GM21723 (cell line): ENCODE results near the gene FOXL3.
"Not testable (repeated sequence)": the region's sequence is repeated elsewhere in the genome, so short reads cannot be mapped to it uniquely, and the experiment has no call there.

Source experiments
- ATAC-seq: cut with Tn5 transposase; IDR thresholded peaks from one replicate; pipeline ENCODE4 v1.9.1; 2021; ENCODE audit warnings: mild to moderate bottlenecking, moderate library complexity; ENCODE audit not compliant: unreplicated experiment

FOXL3 gene

DNA sequence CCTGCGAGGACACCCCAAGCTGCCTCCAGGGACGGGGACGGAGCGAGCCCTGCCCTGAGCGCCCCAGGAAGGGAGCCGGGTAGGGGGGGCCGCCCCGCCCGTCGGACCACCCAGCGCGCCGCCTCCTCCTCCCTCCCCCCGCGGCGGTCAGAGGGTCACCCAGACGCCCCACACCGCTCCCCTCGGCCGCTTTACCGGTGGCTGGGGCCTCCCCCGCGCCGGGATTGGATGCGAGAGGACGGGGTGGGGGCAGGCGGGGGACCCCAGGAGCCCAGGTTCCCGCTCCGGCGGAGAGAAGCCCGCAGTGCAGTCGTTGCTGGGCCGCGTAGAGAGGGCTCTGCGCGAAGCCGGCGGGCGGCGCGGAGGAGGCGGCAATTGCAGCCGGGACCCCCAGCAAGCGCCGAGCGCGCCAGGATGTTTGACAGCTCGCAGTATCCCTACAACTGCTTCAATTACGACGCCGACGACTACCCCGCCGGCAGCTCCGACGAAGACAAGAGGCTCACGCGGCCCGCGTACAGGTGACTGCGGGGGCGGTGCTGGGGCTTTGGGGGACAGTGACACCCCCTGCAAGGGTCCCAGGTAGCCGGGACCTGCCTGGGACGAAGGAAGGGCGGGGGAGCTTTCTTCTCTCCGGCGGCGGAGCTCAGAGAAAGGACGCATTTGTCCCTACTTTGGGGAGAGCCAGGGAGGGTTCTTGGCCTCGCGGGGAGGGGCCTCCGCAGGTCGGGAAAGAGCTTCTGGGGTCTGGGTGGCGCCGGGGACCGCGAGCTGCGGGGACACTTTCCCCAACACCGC, at the start of gene FOXL3:
TSS of gene FOXL3 (plus strand) at position 415 of the 798 bp plus-strand sequence. CDS start at position 415, 0 bp downstream.
- no peak for ATAC-seq

DNA sequence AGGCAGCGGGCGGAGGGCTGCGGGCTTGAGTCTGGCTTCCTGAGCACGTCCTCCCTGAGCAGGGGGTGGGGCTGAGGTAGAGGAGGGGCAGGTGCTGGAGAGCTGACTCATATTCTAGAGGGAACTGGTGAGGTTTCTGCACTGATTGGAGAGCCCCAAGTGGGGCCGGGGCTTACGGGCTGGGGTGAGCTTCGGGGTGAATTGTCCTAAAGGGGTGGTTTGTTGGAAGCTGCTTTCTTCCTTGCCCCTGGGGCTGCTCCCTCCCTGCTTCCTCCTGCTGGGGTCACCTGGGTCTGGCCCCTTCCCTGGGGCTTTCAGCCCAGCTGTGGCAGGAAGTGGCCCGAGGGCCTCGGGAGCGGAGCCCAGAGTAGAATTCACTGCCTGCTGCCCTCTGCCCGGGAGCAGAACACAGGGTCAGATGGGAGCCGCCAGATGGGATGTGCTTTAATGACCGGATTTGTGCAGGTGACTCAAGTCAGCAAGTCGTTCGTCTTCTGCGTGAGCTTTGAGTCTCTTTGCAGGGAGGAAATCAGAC, 49.0 kb upstream of the FOXL3 start:
- no peak for ATAC-seq

DNA sequence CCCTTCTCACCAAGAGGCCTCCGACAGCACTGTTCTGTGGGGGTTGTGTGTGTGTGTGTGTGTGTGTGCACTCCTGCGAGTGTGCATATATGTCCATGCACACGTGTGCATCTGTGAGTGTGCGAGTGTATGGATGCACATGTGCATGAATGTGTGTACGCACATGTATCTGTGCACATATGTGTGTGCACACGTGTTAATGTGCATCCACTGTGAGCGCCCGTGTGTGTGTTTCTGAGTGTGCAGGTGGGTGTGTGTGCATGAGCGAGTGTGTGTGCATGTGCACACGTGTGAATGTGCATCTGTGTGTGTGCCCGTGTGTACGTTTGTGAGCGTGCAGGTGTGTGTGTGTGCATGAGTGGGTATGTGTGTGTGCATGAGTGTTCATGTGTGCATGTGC, 48.5 kb upstream of the FOXL3 start:
- ATAC-seq: no peak

DNA sequence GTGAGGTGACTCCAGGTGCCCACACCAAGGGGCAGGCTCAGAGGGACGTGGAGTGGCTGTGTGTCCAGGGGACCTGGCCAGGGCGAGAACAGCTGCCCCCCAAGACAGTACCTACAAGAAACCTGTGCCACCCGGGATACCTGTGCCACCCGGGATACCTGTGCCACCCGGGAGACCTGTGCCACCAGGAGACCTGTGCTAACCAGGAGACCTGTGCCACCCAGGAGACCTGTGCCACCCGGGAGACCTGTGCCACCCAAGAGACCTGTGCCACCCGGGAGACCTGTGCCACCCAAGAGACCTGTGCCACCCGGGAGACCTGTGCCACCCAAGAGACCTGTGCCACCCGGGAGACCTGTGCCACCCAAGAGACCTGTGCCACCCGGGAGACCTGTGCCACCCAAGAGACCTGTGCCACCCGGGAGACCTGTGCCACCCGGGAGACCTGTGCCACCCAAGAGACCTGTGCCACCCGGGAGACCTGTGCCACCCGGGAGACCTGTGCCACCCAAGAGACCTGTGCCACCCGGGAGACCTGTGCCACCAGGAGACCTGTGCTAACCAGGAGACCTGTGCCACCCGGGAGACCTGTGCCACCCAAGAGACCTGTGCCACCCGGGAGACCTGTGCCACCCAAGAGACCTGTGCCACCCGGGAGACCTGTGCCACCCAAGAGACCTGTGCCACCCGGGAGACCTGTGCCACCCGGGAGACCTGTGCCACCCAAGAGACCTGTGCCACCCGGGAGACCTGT, 47.0 kb upstream of the FOXL3 start:
- ATAC-seq: not testable (repeated sequence)

DNA sequence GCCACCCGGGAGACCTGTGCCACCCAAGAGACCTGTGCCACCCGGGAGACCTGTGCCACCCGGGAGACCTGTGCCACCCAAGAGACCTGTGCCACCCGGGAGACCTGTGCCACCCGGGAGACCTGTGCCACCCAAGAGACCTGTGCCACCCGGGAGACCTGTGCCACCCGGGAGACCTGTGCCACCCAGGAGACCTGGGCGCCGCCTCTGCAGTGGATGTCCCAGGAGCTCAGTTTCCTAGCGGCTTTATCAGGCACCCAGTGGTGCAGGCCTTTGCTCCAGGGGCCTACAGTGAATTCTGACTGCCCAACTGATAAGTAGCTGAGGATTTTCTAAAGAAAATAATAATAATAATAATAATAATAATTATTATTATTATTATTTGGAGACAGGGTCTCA, 46.4 kb upstream of the FOXL3 start:
- not testable (repeated sequence) for ATAC-seq

DNA sequence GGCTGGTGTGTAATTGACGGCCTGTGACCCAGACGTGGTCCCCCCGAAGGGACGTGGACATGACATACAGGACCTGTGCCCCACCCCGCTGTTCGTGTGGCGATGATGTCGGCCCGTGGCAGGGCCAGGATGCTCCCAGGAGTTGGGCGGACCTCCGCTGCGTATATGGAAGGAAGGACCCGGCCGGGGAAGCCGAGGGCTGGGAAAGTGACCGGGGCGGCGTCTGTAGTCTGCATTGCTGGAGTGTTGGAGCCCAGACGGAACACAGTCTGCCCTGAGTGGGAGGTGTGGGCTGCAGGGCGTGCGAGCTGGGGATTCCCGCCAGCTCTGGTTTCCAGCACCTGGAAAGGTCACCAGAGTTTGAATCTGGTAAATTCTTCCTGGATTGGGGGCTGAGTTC, 45.0 kb upstream of the FOXL3 start:
- ATAC-seq: no peak

DNA sequence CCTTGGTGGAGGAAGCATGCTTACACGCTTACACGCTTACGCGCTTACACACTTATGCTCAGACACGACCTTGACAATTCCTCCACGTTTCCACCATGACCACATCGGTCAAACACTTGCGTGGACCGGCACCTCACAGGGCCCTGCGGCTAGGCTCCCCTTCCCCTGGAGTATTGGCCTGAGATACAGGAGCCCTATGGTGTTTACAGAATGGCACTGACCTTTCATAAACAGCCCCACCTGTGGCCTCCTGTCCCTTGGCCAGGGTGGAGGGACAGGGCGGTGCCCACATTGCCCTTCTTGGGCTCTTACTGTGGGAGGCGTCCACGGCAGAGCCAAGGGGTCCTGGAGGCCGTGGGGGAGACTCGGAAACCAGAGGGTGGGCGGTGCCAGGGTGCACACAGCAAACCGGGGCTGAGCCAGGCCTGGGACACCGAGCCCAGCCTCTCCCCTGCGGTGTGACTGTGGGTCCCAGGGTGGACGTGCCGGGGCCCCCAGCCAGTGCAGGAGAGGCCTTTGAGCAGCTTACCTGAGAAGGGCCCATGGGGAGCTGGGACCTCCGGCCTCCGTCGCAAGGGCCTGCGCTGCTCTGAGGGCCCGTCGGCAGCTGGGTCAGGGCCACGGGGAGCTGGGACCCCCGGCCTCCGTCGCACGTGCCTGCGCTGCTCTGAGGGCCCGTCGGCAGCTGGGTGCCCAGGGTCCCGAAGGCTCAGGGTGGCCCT, 44.2 kb upstream of the FOXL3 start:
- no peak for ATAC-seq

DNA sequence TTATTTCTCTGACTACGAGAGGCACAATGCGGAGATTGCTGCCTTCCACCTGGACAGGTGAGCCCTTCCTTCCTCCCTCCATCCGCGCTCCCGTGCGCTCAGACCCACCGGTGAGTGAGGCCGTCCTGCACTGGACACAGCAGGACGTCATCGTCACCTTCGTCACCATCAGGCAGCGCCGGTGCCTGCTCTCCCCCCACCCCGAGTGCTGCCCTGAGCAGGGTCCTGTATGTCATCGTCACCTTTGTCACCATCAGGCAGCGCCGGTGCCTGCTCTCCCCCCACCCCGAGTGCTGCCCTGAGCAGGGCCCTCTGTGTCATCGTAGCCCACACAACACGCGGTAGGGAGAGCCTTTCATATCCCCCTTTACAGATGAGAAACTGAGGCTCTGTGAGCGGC, 43.5 kb upstream of the FOXL3 start:
- ATAC-seq: no peak

DNA sequence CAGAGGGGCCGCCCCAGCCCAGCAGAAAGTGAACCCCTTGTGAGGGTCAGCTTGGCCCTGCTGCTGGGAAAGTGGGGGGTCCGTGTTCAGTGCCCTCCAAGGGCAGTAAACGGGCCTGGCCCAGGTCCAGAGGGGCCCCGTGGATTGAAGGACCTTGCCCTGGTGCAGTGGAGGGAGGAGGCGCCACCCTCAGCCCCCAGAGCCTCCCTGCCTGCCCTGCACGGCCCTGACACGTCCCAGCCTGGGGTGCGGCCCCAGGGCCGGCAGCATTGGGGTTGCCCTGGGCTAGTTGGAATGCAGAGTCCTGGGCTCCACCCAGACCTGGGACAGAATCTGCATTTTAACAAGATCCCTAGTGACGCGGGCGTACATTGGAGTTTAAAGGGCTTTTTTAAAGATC, 42.8 kb upstream of the FOXL3 start:
- no peak for ATAC-seq

DNA sequence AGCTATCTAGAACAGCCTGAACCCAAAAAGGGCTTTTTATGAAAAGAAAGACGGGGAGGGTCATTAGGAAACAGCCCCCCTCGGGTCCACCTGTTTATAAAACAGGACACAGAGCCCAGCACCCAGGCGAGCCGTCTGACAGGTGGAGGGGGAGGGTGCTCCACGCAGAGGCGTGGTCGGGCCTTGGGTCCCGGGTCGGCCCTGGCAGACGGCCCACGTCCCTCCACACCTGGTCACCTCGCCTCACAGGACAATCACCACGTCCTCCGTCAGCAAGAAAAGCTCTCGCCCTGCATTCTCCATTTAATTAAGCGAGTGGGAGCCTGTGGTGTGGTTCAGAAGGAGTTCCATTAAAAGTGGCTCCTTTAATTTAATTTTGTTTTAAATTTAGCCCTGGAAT, 42.3 kb upstream of the FOXL3 start:
- ATAC-seq: no peak

DNA sequence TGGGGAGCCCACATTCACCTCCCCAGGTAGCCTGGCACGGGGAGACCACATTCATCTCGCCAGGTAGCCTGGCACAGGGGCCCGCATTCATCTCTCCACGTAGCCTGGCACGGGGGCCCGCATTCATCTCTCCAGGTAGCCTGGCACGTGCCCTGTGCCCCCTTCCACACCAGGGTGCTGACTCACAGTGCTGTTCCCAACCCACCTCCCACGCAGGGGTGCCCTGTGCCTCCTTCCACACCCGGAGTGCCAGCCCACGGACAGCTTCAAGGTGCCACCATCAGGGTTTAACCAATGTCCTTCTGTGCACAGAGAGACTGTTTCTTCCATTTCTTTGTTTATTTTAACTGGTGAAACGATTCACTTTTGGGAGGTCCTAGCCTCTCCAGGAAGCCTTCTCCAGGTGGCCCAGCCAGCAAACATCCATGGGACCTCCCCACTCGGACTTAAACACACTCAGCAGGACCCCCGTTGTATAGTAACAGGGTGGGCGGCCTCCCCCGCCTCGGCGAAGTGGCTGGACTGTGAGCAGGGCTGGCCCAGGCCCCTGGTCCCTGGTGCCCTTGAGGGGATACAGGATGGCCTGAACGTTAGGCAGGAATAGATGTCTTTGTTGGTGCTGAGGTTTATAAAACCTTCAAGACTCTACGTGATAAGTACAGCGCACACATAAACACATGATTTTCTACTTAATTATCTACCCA, 41.1 kb upstream of the FOXL3 start:
- ATAC-seq: no peak

DNA sequence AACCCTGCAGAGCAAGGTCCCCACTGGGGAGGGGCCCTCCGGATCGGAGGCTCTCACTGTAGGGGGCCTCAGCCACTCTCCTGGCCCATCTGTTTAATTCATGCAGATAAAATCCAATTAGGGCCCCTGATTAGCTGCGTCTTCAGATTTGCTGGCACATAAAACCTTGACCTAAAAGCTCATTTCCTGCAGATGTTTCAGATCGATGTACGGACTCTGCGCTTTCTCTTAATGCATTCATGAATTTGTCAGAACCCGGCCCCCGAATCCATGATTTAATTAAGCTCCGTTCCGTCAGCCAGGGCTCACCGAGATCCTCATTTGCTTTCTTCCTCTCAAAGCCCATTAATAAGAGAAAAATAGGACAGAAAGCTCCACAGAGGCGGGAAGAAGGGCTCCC, 40.0 kb upstream of the FOXL3 start:
- no peak for ATAC-seq

DNA sequence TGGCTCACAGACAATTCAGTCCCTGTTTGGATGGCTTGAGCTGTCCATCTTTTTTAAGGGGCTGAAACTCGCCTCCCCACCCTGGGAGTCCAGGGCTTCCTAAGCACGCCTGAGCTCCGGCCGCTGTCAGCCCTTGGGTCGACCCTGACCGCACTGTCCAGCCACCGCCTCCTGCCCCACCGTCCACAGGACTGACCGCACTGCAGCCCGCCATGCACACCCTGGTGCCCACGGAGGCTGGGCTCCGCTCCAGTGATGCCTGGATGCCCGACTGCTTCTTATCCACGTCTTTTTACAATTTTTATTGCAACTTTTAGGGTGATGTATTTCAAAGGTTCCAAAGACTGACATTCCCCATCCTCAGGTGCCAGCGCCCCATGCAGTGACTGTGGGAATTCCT, 39.4 kb upstream of the FOXL3 start:
- ATAC-seq: no peak

DNA sequence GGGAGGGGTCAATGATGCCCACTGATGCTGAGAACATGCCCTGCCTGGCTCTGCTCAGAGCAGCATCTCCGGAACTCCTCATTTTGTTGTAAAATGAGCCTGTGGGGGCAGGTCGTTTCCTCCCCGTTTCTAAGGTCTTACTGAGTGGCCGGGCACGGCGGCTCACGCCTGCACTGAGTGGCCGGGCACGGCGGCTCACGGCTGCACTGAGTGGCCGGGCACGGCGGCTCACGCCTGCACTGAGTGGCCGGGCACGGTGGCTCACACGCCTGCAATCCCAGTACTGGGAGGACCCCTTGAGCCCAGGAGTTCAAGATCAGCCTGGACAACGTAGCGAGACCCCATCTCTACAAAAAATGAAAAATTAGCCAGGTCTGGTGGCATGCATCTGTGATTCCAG, 39.0 kb upstream of the FOXL3 start:
- ATAC-seq: no peak

DNA sequence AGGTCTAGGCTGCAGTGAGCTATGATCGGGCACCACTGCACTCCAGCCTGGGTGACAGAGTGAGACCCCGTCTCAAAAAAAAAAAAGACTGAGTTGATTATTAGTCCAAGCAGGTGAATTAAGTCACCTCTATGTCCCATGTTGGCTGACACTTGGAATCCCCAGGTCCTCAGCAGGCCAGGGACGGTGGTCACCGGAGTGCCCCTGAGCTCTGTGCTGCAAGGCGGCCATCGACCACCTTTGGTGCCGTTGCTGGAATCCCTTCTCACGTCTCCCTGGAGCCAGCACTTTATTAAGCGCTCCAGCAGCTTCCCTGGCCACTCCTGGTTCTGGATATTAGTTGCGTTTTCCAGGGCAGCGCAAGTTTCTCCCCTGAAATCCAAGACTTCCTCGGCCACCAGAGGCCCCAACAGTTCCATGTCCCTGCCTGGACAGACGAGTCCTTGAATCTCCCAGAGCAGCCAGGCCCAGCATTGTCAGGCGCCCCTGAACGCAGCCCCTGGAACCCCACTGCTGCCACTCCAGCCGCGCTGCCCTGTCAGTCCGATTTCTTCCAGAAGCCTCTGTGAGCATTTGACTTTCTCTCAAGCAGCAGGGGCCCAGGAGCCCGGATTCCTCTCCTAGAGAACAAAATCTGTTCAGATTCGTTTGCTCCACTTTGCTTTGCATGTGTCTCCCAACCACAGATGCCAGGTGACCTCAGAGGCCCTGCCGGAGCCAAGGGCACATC, 38.4 kb upstream of the FOXL3 start:
- ATAC-seq: no peak

DNA sequence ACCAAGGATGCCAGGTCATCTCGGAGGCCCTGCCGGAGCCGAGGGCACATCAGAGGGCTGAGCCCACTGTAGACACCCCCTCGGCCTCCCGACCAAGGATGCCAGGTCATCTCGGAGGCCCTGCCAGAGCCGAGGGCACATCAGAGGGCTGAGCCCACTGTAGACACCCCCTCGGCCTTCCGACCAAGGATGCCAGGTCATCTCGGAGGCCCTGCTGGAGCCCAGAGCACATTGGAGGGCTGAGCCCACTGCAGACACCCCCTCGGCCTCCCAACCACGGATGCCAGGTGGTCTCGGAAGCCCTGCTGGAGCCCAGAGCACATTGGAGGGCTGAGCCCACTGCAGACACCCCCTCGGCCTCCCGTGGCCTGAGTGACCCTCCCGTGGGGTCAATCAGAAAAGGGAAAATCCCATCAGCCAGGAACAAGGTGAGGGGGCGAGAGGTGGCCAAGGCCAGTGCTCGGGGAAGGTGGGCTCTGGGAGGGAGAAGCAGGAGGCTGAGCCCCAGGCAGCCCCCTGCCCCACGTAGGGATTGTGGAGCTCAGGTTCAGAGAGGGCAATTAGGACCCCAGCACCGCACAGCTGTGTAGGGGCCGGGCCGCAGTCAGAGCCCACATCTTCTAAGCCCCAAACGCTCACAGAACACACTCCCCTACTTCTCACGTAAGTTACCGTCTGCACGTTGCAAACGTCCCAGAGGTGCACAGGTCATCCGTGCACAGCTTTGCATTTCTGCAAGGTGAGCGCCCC, 37.6 kb upstream of the FOXL3 start:
- ATAC-seq: no peak

DNA sequence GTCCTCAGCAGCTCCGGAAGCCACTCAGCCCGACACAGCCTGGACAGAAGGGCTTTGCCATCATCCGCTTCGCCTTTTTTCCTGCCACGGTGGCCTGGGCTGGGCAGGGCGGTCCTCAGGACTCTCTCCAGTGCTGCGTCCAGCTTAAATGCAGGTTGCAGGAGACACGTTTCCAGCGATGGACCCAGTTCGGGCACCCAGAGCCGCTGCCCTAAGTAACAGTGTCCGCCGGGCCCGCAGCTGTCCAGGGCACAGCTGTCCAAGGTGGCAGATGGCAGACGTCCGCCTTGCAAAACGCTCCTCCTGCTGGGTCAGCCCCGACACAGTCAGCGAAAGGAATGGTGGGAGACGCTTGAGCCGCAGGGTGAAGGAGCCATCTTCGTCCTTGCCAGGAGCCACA, 37.0 kb upstream of the FOXL3 start:
- no peak for ATAC-seq

DNA sequence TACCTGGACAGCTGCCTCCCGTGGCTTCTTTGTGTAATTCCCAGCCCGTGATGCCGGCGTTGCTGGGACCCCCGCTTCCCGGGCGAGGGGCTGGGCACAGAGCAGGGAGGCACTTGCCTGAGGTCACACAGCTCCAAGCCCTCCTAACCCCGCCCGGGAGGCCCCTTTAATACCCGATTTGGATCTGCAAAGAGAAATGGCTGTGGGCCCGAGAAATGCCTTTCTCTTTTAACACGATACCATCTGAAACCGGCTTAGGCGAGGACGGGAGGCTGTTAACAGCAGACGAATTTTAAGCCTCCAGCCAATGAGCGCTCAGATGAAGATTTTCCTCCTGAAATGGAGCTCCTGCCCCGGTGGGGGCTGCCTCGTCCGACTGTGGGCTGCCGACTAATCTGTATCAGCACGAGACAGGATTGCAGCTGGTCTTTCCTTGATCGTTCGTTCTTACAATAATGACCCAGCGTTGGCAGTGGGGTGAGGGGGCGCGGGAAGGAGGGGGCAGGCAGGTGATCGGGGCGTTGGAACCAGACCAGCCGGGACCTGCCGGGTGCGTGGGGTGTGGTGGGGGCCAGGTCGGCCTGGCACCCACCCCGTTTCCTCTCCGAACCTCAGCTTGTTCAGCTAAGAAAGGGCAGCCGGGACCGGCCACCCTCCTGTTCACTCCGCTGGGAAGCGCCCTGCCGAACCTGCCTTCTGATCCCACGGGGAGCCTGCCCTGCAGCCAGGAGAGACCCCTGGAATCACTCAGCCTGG, 36.2 kb upstream of the FOXL3 start:
- ATAC-seq: no peak
